MCF 10A (cell line): ENCODE measurements around the gene CIBAR2. TPM values are rescaled to one million over a fixed set of nuclear protein-coding genes. Genes with fewer than 3 reads are reported as not detected.

Experiments used
- BruUV-seq: library from RNA; stranded (reverse); fragments of 400-500 nt; replicated peaks from 2 replicates; lab custom pipeline; 2021; lab: Mats Ljungman, UMichigan
- CTCF ChIA-PET: fragments of 300-600 bp; sonication (Branson Sonifier 250); formaldehyde crosslinking; extraction: SDS; loops from one replicate; lab custom pipeline; 2021; ENCODE audit warnings: antibody characterized with exemption, inconsistent platforms; lab: Yijun Ruan, JAX
- POLR2A ChIA-PET: fragments of 300-600, 350-650 bp; sonication (Branson Sonifier 250); formaldehyde crosslinking; extraction: SDS; loops from one replicate; lab custom pipeline; 2020; ENCODE audit warnings: antibody characterized with exemption, inconsistent platforms; lab: Yijun Ruan, JAX
- DNase-seq: peaks from one replicate; pipeline ENCODE4 v3.0.0-alpha.2; 2018; ENCODE audit not compliant: unreplicated experiment
- H3K27ac Mint-ChIP-seq: one replicate; pipeline ENCODE4 v1.8.0; 2022; ENCODE audit warnings: mild to moderate bottlenecking, low read depth, mixed read lengths; ENCODE audit not compliant: unreplicated experiment
- H3K27me3 Mint-ChIP-seq: one replicate; pipeline ENCODE4 v1.8.0; 2022; ENCODE audit warnings: mixed read lengths; ENCODE audit not compliant: insufficient read depth, unreplicated experiment
- H3K36me3 Mint-ChIP-seq: one replicate; pipeline ENCODE4 v1.8.0; 2022; ENCODE audit warnings: mild to moderate bottlenecking, moderate library complexity, mixed read lengths; ENCODE audit not compliant: insufficient read depth, unreplicated experiment
- H3K4me1 Mint-ChIP-seq: one replicate; pipeline ENCODE4 v1.8.0; 2022; ENCODE audit warnings: mixed read lengths; ENCODE audit not compliant: insufficient read depth, unreplicated experiment
- H3K4me3 Mint-ChIP-seq: one replicate; pipeline ENCODE4 v1.8.0; 2022; ENCODE audit warnings: mild to moderate bottlenecking, moderate library complexity, mixed read lengths; ENCODE audit not compliant: unreplicated experiment
- H3K9me3 Mint-ChIP-seq: one replicate; pipeline ENCODE4 v1.8.0; 2022; ENCODE audit warnings: mixed read lengths; ENCODE audit not compliant: unreplicated experiment
- CTCF ChIP-seq: fragments of 200-600 bp; IDR thresholded peaks from one replicate; pipeline ENCODE4 v1.8.0; 2022; ENCODE audit warnings: antibody characterized with exemption, mild to moderate bottlenecking; ENCODE audit not compliant: unreplicated experiment
- intact Hi-C: fragments of 100-400 bp; cut with micrococcal nuclease; formaldehyde crosslinking; loops from 2 replicates; pipeline ENCODE4 v1.14.1; 2022
- total RNA-seq: library from RNA; stranded (reverse); gene quantifications from 2 replicates; pipeline ENCODE4 v1.2.3, GENCODE V29; 2022

The CIBAR2 gene
- total RNA-seq, 1 experiment from 2014 or later: not detected

DNA sequence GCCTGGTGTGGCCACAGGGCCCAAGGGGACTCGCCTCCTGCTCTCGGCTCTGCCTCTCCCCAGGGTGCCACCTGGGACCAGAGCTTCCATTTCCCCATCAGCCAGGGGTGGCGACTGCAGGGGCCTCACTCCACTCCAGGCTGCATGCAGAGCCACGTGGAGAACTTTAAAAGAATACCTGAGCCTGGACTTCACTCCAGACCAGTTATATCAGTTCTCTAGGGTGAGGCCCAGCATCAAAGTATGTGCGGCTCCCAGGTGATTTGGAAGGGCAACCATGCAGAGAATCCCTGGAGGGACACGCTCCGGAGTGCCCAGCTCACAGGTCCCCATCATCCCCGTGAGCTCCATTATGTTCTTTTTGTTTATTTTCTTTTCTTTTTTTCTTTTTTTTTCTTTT, 44.8 kb downstream of the CIBAR2 start:
- no peaks in the 10 kb centered on the region for H3K9me3 Mint-ChIP-seq
- ChIA-PET POLR2A (no interaction called here), CTCF (interaction anchor here (0.6 to 1.7 kb wide), 3 partner anchors 39 to 541 kb away, joined by 3 to 4 read pairs (median 3); no protein-coding TSS in a partner anchor)
- no TSS peak for BruUV-seq
- H3K4me1 Mint-ChIP-seq: no peaks in the 10 kb centered on the region
- no peak overlapping the region for H3K4me3 Mint-ChIP-seq
- intact Hi-C loops: no loop called here
- H3K27me3 Mint-ChIP-seq: no peaks in the 10 kb centered on the region
- peaks cover 4% of the 10 kb centered on the region for H3K36me3 Mint-ChIP-seq
- TF ChIP-seq CTCF: no peak
- H3K27ac Mint-ChIP-seq: no peak overlapping the region
- DNase-seq: no peak

DNA sequence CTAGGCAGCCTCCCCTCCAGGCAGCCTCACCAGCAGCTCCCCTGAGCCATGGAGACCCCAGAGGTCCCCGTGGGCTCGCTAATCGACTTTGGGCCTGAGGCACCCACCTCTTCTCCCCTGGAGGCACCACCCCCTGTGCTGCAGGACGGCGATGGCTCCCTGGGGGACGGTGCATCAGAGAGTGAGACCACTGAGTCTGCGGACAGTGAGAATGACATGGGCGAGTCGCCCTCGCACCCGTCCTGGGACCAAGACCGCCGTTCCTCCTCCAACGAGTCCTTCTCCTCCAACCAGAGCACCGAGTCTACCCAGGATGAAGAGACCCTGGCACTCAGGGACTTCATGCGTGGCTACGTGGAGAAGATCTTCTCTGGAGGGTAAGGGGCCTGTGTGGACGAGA, 45.2 kb downstream of the CIBAR2 start:
- peaks cover 4% of the 10 kb centered on the region for H3K36me3 Mint-ChIP-seq
- intact Hi-C loops: no loop called here
- no peaks in the 10 kb centered on the region for H3K4me1 Mint-ChIP-seq
- TF ChIP-seq CTCF: no peak
- BruUV-seq: no TSS peak
- no peak overlapping the region for H3K27ac Mint-ChIP-seq
- no peaks in the 10 kb centered on the region for H3K27me3 Mint-ChIP-seq
- ChIA-PET POLR2A (no interaction called here), CTCF (interaction anchor here (0.6 to 1.7 kb wide), 3 partner anchors 39 to 540 kb away, joined by 3 to 4 read pairs (median 3); no protein-coding TSS in a partner anchor)
- DNase-seq: no peak
- no peaks in the 10 kb centered on the region for H3K9me3 Mint-ChIP-seq
- no peak overlapping the region for H3K4me3 Mint-ChIP-seq

GRCh38 chr16:85066346-85066885, 45.9 kb downstream of the CIBAR2 start:
- H3K27ac Mint-ChIP-seq: no peak overlapping the region
- H3K27me3 Mint-ChIP-seq: no peaks in the 10 kb centered on the region
- H3K36me3 Mint-ChIP-seq: peaks cover 4% of the 10 kb centered on the region
- no peak for DNase-seq
- H3K4me3 Mint-ChIP-seq: no peak overlapping the region
- CTCF ChIA-PET: interaction anchor here (1.7 kb wide), 1 partner anchor 96 kb away, joined by 4 read pairs; no protein-coding TSS in a partner anchor
- no peaks in the 10 kb centered on the region for H3K4me1 Mint-ChIP-seq
- intact Hi-C loops: no loop called here
- POLR2A ChIA-PET: no interaction called here
- TF ChIP-seq CTCF: no peak
- BruUV-seq: no TSS peak
- no peaks in the 10 kb centered on the region for H3K9me3 Mint-ChIP-seq

DNA sequence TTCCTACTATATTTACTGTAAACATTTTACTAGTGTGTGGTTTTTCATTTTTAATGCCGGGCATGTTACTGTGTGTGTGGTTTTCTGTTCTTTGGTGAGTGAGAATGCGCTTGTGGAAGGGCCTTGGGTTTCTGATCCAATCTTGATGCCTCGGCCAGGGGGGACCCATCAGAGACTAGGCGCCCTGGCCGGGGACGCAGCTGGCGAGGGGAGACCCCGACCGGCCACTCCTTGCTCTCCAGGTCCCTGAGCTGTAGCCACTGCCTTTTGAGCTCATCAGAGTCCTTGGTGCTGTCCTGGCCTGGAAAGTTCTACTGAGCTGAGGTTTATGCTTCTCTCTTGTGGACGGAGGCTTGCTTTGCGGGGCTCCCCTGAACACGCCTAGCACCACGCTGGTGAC, 47.2 kb downstream of the CIBAR2 start:
- Mint-ChIP-seq H3K4me3 (no peak overlapping the region), H3K36me3 (peaks cover 4% of the 10 kb centered on the region), H3K9me3 (no peaks in the 10 kb centered on the region), H3K27ac (no peak overlapping the region), H3K27me3 (no peaks in the 10 kb centered on the region), H3K4me1 (no peaks in the 10 kb centered on the region)
- intact Hi-C loops: no loop called here
- DNase-seq: no peak
- POLR2A ChIA-PET: interaction anchor here (0.7 kb wide), 1 partner anchor 308 kb away, joined by 3 read pairs; no protein-coding TSS in a partner anchor
- TF ChIP-seq CTCF: no peak
- CTCF ChIA-PET: interaction anchor here (0.6 to 0.7 kb wide), 3 partner anchors 50 to 327 kb away, joined by 3 to 4 read pairs (median 4); no protein-coding TSS in a partner anchor
- BruUV-seq: no TSS peak
